ENCODE measurements around the gene GLCE. TPM values are rescaled to one million over a fixed set of nuclear protein-coding genes. Genes with fewer than 3 reads are reported as not detected.

GLCE gene
- total and polyA plus RNA-seq, 11 donors = 4.0 to 14.3 (median 8.4) TPM

GRCh38 chr15:69116391-69116790 lies 44.0 kb upstream of the GLCE start:
- H3K27me3 ChIP-seq = peaks cover 0 to 14% (median 0%) of the 10 kb centered on the region in 9 donors
- intact Hi-C loops (cut with DNase I) = no loop called here
- H3K27ac ChIP-seq = no peak overlapping the region
- 77 to 83% (median 81%) methylated on average over 4 of the region's 4 CpGs for WGBS, 4 donors
- peaks cover 0 to 2% (median 0%) of the 10 kb centered on the region in 12 donors for H3K4me1 ChIP-seq
- H3K9me3 ChIP-seq = no peaks in the 10 kb centered on the region
- TF ChIP-seq CTCF (IDR thresholded peaks at IDR 0.05) (no peak), POLR2A (IDR thresholded peaks at IDR 0.05) (no peak)
- H3K4me3 ChIP-seq = no peak overlapping the region
- ATAC-seq = no peak
- H3K36me3 ChIP-seq = no peaks in the 10 kb centered on the region
- DNase-seq = no peak

GRCh38 chr15:69117431-69117871 lies 43.0 kb upstream of the GLCE start:
- ATAC-seq = no peak

GRCh38 chr15:69118089-69118488 lies 42.3 kb upstream of the GLCE start:
- TF ChIP-seq CTCF (IDR thresholded peaks at IDR 0.05) (no peak), POLR2A (IDR thresholded peaks at IDR 0.05) (no peak)
- intact Hi-C loops (cut with DNase I) = no loop called here
- Histone ChIP-seq H3K9me3 (no peaks in the 10 kb centered on the region), H3K27me3 (peaks cover 0 to 14% (median 0%) of the 10 kb centered on the region in 9 donors), H3K36me3 (no peaks in the 10 kb centered on the region), H3K4me1 (peaks cover 0 to 2% (median 0%) of the 10 kb centered on the region in 12 donors), H3K27ac (no peak overlapping the region), H3K4me3 (no peak overlapping the region)
- 66 to 77% (median 70%) methylated on average over 4 of the region's 4 CpGs for WGBS, 4 donors
- DNase-seq (no peak), ATAC-seq (no peak)

More at GRCh38 chr15:69117431-69117871, 43.0 kb upstream of the GLCE start:
- no peak for DNase-seq
- Histone ChIP-seq H3K36me3 (no peaks in the 10 kb centered on the region), H3K27me3 (peaks cover 0 to 14% (median 0%) of the 10 kb centered on the region in 9 donors), H3K9me3 (no peaks in the 10 kb centered on the region), H3K27ac (no peak overlapping the region), H3K4me3 (no peak overlapping the region), H3K4me1 (peaks cover 0 to 2% (median 0%) of the 10 kb centered on the region in 12 donors)
- 62 to 81% (median 71%) methylated on average over 7 of the region's 7 CpGs for WGBS, 4 donors
- TF ChIP-seq POLR2A (IDR thresholded peaks at IDR 0.05) (no peak), CTCF (IDR thresholded peaks at IDR 0.05) (no peak)
- intact Hi-C loops (cut with DNase I) = no loop called here

- ATAC-seq (no peak), DNase-seq (no peak)
- WGBS, 4 donors = 75 to 94% (median 78%) methylated on average over 2 of the region's 2 CpGs
- Histone ChIP-seq H3K36me3 (no peaks in the 10 kb centered on the region), H3K4me1 (peaks cover 0 to 2% (median 0%) of the 10 kb centered on the region in 12 donors), H3K27me3 (peaks cover 0 to 6% (median 0%) of the 10 kb centered on the region in 9 donors), H3K4me3 (no peak overlapping the region), H3K27ac (no peak overlapping the region), H3K9me3 (no peaks in the 10 kb centered on the region)
- TF ChIP-seq CTCF (IDR thresholded peaks at IDR 0.05) = no peak
- no peak for TF ChIP-seq POLR2A (IDR thresholded peaks at IDR 0.05)
- intact Hi-C loops (cut with DNase I) = no loop called here
Measured at GRCh38 chr15:69119001-69119400, 41.4 kb upstream of the GLCE start.

All from heart left ventricle (tissue), 16 donors.